HepG2 (cell line): ENCODE measurements around the gene RNF25. TPM values are rescaled to one million over a fixed set of nuclear protein-coding genes. Genes with fewer than 3 reads are reported as not detected.
A peak's percentile ranks its signal among the peaks of the same experiment; 100 is the strongest.

Source experiments
- BCL6 ChIP-seq: IDR thresholded peaks from 2 replicates; pipeline ENCODE4 v1.6.1; 2016; ENCODE audit warnings: missing genetic modification reagents, missing compliant biosample characterization
- EZH2 ChIP-seq: conservative IDR thresholded peaks from 2 replicates; pipeline ENCODE4 v1.6.1; 2012; ENCODE audit warnings: mild to moderate bottlenecking, low read depth, low read length, moderate library complexity
- FUBP1 ChIP-seq: sonication (generic); formaldehyde crosslinking; IDR thresholded peaks from 2 replicates; pipeline ENCODE4 v1.5.1; 2020; ENCODE audit warnings: missing genetic modification reagents, mild to moderate bottlenecking, borderline replicate concordance
- HNRNPH1 ChIP-seq: fragments of 200-400 bp; formaldehyde crosslinking; optimal IDR thresholded peaks from 2 replicates; pipeline ENCODE3; 2017; ENCODE audit warnings: mild to moderate bottlenecking, low read depth, low read length
- JUND ChIP-seq: sonication (generic); formaldehyde crosslinking; IDR thresholded peaks from 2 replicates; pipeline ENCODE4 v1.8.0; 2022; ENCODE audit warnings: mild to moderate bottlenecking, missing genetic modification reagents
- MTA3 ChIP-seq: sonication (generic); formaldehyde crosslinking; IDR thresholded peaks from 2 replicates; pipeline ENCODE4 v1.4.0; 2020; ENCODE audit warnings: missing genetic modification reagents
- MXI1 ChIP-seq: IDR thresholded peaks from 3 replicates; pipeline ENCODE4 v1.6.1; 2012; ENCODE audit warnings: low read depth, low read length, inconsistent platforms, borderline replicate concordance
- NR2F1 ChIP-seq, 2 experiments: fragments of 450-650 bp in 1 of 2; formaldehyde crosslinking in 1 of 2; IDR thresholded peaks; 2 replicates each; pipeline versions ENCODE4 v1.5.0 to v1.6.1; 2016 to 2020; ENCODE audit warnings: mild to moderate bottlenecking in 1 of 2, missing compliant biosample characterization in 1 of 2, missing genetic modification reagents in 1 of 2, moderate library complexity in 1 of 2
- NR2F6 ChIP-seq, 2 experiments: IDR thresholded peaks; 2 replicates each; pipeline ENCODE4 v1.6.1; 2016; ENCODE audit warnings: antibody characterized with exemption in 1 of 2, mild to moderate bottlenecking in 1 of 2
- PRDM4 ChIP-seq: sonication (generic); formaldehyde crosslinking; IDR thresholded peaks from 2 replicates; pipeline ENCODE4 v1.9.0; 2021; ENCODE audit warnings: missing genetic modification reagents, borderline replicate concordance
- SATB2 ChIP-seq: sonication (generic); formaldehyde crosslinking; IDR thresholded peaks from 2 replicates; pipeline ENCODE4 v1.5.0; 2020; ENCODE audit warnings: missing genetic modification reagents
- SIX4 ChIP-seq: sonication (generic); formaldehyde crosslinking; IDR thresholded peaks from 2 replicates; pipeline ENCODE4 v1.4.0; 2020; ENCODE audit warnings: missing genetic modification reagents
- SKIL ChIP-seq: sonication (generic); formaldehyde crosslinking; IDR thresholded peaks from 2 replicates; pipeline ENCODE4 v1.8.0; 2022; ENCODE audit warnings: missing genetic modification reagents, mild to moderate bottlenecking, moderate library complexity, borderline replicate concordance
- SP1 ChIP-seq, 2 experiments: fragments of 450-650 bp in 1 of 2; sonication (generic) in 1 of 2; formaldehyde crosslinking in 1 of 2; IDR thresholded peaks; 2 replicates each; pipeline versions ENCODE4 v1.4.0 to v1.6.1; 2016 to 2020; ENCODE audit warnings: missing genetic modification reagents in 1 of 2
- THYN1 ChIP-seq: sonication (generic); formaldehyde crosslinking; IDR thresholded peaks from 2 replicates; pipeline ENCODE4 v1.8.1; 2023; ENCODE audit warnings: low read depth, mild to moderate bottlenecking, moderate library complexity, missing genetic modification reagents, borderline replicate concordance
- ZFP36 ChIP-seq: fragments of 150-350 bp; IDR thresholded peaks from 2 replicates; pipeline ENCODE4 v1.6.1; 2018; ENCODE audit warnings: borderline replicate concordance, low read length, low read depth; ENCODE audit not compliant: partially characterized antibody
- ZKSCAN1 ChIP-seq: fragments of 150-350 bp; IDR thresholded peaks from 2 replicates; pipeline ENCODE4 v1.6.1; 2014; ENCODE audit warnings: low read length
- ZMYM4 ChIP-seq: sonication (generic); formaldehyde crosslinking; IDR thresholded peaks from 2 replicates; pipeline ENCODE4 v1.8.1; 2023; ENCODE audit warnings: mild to moderate bottlenecking, missing genetic modification reagents
- ZNF451 ChIP-seq: sonication (generic); formaldehyde crosslinking; IDR thresholded peaks from 2 replicates; pipeline ENCODE4 v1.5.0; 2020; ENCODE audit warnings: mild to moderate bottlenecking, missing genetic modification reagents
- ZNF775 ChIP-seq: sonication (generic); formaldehyde crosslinking; IDR thresholded peaks from 2 replicates; pipeline ENCODE4 v1.4.0; 2020; ENCODE audit warnings: missing genetic modification reagents, mild to moderate bottlenecking, moderate library complexity, borderline replicate concordance
- polyA plus RNA-seq, 8 experiments: library from polyadenylated mRNA; depleted of rRNA in 3 of 8; stranded (reverse) in 7 of 8; unstranded in 1 of 8; fragments of >200 nt; fragmentation: Illumina TruSeq in 4 of 8; extraction: Trizol in 4 of 8; gene quantifications; 2 replicates each; pipeline versions ENCODE4 v1.2.1 to v1.2.3, GENCODE V29; 2011 to 2016; ENCODE audit warnings: low read depth in 4 of 8, missing spikeins in 1 of 8, mixed read lengths in 1 of 8; ENCODE audit not compliant: insufficient read depth in 1 of 8
- total RNA-seq, 5 experiments: library from RNA; depleted of rRNA; stranded (reverse); fragments of >200 nt; fragmentation: Illumina TruSeq; extraction: Trizol; gene quantifications; 2 replicates each; pipeline ENCODE4 v1.2.3, GENCODE V29; 2016; ENCODE audit warnings: low read depth in 1 of 5
- TF ChIP-seq, protein P1 (sequence below): sonication (generic); formaldehyde crosslinking; IDR thresholded peaks from 2 replicates; pipeline ENCODE4 v1.4.0; 2020; ENCODE audit warnings: missing genetic modification reagents

Gene RNF25
- total and polyA plus RNA-seq, 2 of the 13 experiments (the other 11 are each of a cell fraction or from before 2014, with no cell fraction given): 37.0 to 87.6 TPM

- TF ChIP-seq PRDM4: no peak
- no peak; a peak in 1 of 4 replicates for TF ChIP-seq NR2F1 (CRISPR knock-in tag; IDR thresholded peaks at IDR 0.05)
- TF ChIP-seq, protein P1, sequence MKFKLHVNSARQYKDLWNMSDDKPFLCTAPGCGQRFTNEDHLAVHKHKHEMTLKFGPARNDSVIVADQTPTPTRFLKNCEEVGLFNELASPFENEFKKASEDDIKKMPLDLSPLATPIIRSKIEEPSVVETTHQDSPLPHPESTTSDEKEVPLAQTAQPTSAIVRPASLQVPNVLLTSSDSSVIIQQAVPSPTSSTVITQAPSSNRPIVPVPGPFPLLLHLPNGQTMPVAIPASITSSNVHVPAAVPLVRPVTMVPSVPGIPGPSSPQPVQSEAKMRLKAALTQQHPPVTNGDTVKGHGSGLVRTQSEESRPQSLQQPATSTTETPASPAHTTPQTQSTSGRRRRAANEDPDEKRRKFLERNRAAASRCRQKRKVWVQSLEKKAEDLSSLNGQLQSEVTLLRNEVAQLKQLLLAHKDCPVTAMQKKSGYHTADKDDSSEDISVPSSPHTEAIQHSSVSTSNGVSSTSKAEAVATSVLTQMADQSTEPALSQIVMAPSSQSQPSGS (CRISPR knock-in tag): peak; percentile 62; the same call in 1 of the 2 replicates
- no peak for TF ChIP-seq ZFP36
- no peak for TF ChIP-seq JUND
- peak; percentile 96; the same call in 1 of the 3 replicates for TF ChIP-seq MXI1
- peak; percentile 73; the same call in 1 of the 2 replicates for TF ChIP-seq ZMYM4
- TF ChIP-seq FUBP1 (CRISPR knock-in tag): no peak
- TF ChIP-seq EZH2: no peak
- no peak for TF ChIP-seq SATB2 (CRISPR knock-in tag)
- TF ChIP-seq HNRNPH1: peak; percentile 45
- TF ChIP-seq SIX4 (CRISPR knock-in tag): 0 out of 2 replicates have a peak, but pooled peaks have one; percentile 42
- TF ChIP-seq ZNF775: 0 out of 2 replicates have a peak, but pooled peaks have one; percentile 34
- no peak for TF ChIP-seq SP1 (IDR thresholded peaks at IDR 0.05)
- TF ChIP-seq SP1 (CRISPR knock-in tag; IDR thresholded peaks at IDR 0.05): peak; percentile 80
- TF ChIP-seq BCL6: no peak; the same call in 1 of the 2 replicates
- no peak for TF ChIP-seq SKIL
- 0 out of 2 replicates have a peak, but pooled peaks have one; percentile 21 for TF ChIP-seq NR2F6 (IDR thresholded peaks at IDR 0.05)
- no peak; the same call in 1 of the 2 replicates for TF ChIP-seq NR2F6 (CRISPR knock-in tag; IDR thresholded peaks at IDR 0.05)
- TF ChIP-seq THYN1 (CRISPR knock-in tag): no peak
- TF ChIP-seq MTA3: no peak
- no peak for TF ChIP-seq ZKSCAN1
- TF ChIP-seq ZNF451: no peak
These were observed 12.4 kb downstream of the RNF25 start, which contains the start of the genes BCS1L and ZNF142 (continued) for GRCh38 chr2:218659258-218659987.
